WTC11 (cell line): ENCODE results near the gene CYP39A1. TPM values are rescaled to one million over a fixed set of nuclear protein-coding genes. Genes with fewer than 3 reads are reported as not detected.

ENCODE experiments used
- ATAC-seq: fragments of 200-7000 bp; cut with Tn5 transposase; 2 replicates; pipeline ENCODE4 v1.10.0; 2021; ENCODE audit warnings: mild to moderate bottlenecking, moderate library complexity
- CTCF ChIA-PET: fragments of 300-600 bp; sonication (Branson Sonifier 250); formaldehyde crosslinking; loops from one replicate; lab custom pipeline; 2021; ENCODE audit warnings: antibody characterized with exemption; lab: Charles Lee
- POLR2A ChIA-PET: fragments of 350-600 bp; sonication (Branson Sonifier 250); formaldehyde crosslinking; loops from one replicate; lab custom pipeline; 2021; ENCODE audit warnings: antibody characterized with exemption; lab: Charles Lee
- DNase-seq: peaks from one replicate; pipeline ENCODE4 v3.0.0; 2021; ENCODE audit warnings: low spot score
- H3K27ac Mint-ChIP-seq: 2 replicates; pipeline ENCODE4 v1.8.0; 2021; ENCODE audit warnings: mixed read lengths
- H3K27me3 Mint-ChIP-seq: 2 replicates; pipeline ENCODE4 v1.8.0; 2021; ENCODE audit warnings: low read depth, mild to moderate bottlenecking, moderate library complexity, mixed read lengths
- H3K36me3 Mint-ChIP-seq: 2 replicates; pipeline ENCODE4 v1.8.0; 2021; ENCODE audit warnings: mixed read lengths
- H3K4me1 Mint-ChIP-seq: 2 replicates; pipeline ENCODE4 v1.8.0; 2022; ENCODE audit warnings: mixed read lengths
- H3K4me3 Mint-ChIP-seq: 2 replicates; pipeline ENCODE4 v1.8.0; 2021; ENCODE audit warnings: mild to moderate bottlenecking, moderate library complexity, mixed read lengths
- H3K9me3 Mint-ChIP-seq: 2 replicates; pipeline ENCODE4 v1.8.0; 2021; ENCODE audit warnings: mixed read lengths
- ATF2 ChIP-seq: sonication (generic); formaldehyde crosslinking; IDR thresholded peaks from 2 replicates; pipeline ENCODE4 v1.8.1; 2022; ENCODE audit warnings: low read depth, missing genetic modification reagents, borderline replicate concordance
- ATF6 ChIP-seq: sonication (generic); formaldehyde crosslinking; IDR thresholded peaks from 2 replicates; pipeline ENCODE4 v1.8.1; 2023; ENCODE audit warnings: mild to moderate bottlenecking, missing genetic modification reagents
- ERG ChIP-seq: fragments of 250-450 bp; sonication (Bioruptor Pico); IDR thresholded peaks from 2 replicates; pipeline ENCODE4 v1.8.0; 2021; ENCODE audit warnings: mild to moderate bottlenecking
- ESRRA ChIP-seq: sonication (generic); formaldehyde crosslinking; IDR thresholded peaks from 2 replicates; pipeline ENCODE4 v1.8.1; 2022; ENCODE audit warnings: mild to moderate bottlenecking, missing genetic modification reagents, borderline replicate concordance
- FOXP4 ChIP-seq: sonication (generic); formaldehyde crosslinking; IDR thresholded peaks from 2 replicates; pipeline ENCODE4 v1.8.0; 2022; ENCODE audit warnings: mild to moderate bottlenecking, missing genetic modification reagents
- IRF1 ChIP-seq: sonication (generic); formaldehyde crosslinking; IDR thresholded peaks from 2 replicates; pipeline ENCODE4 v1.8.0; 2023; ENCODE audit warnings: missing genetic modification reagents
- JAZF1 ChIP-seq: fragments of 250-450 bp; sonication (Bioruptor Pico); IDR thresholded peaks from 2 replicates; pipeline ENCODE4 v1.9.0; 2021; ENCODE audit warnings: moderate library complexity, mild to moderate bottlenecking, inconsistent platforms
- MYBL2 ChIP-seq: sonication (generic); formaldehyde crosslinking; IDR thresholded peaks from 2 replicates; pipeline ENCODE4 v1.8.1; 2023; ENCODE audit warnings: mild to moderate bottlenecking, moderate library complexity, missing genetic modification reagents
- RELA ChIP-seq: sonication (generic); formaldehyde crosslinking; IDR thresholded peaks from 2 replicates; pipeline ENCODE4 v1.8.1; 2022; ENCODE audit warnings: missing genetic modification reagents, mild to moderate bottlenecking, borderline replicate concordance
- SMAD3 ChIP-seq: sonication (generic); formaldehyde crosslinking; IDR thresholded peaks from 2 replicates; pipeline ENCODE4 v1.8.0; 2022; ENCODE audit warnings: missing genetic modification reagents, mild to moderate bottlenecking, borderline replicate concordance
- STAT6 ChIP-seq: sonication (generic); formaldehyde crosslinking; conservative IDR thresholded peaks from 2 replicates; pipeline ENCODE4 v1.8.1; 2023; ENCODE audit warnings: mild to moderate bottlenecking, low read depth, missing genetic modification reagents, moderate library complexity
- TEAD4 ChIP-seq: sonication (generic); formaldehyde crosslinking; IDR thresholded peaks from 2 replicates; pipeline ENCODE4 v1.8.0; 2022; ENCODE audit warnings: mild to moderate bottlenecking, missing genetic modification reagents
- ZBTB21 ChIP-seq: sonication (generic); formaldehyde crosslinking; IDR thresholded peaks from 2 replicates; pipeline ENCODE4 v1.8.1; 2023; ENCODE audit warnings: mild to moderate bottlenecking, missing genetic modification reagents, borderline replicate concordance
- ZNF121 ChIP-seq: sonication (generic); formaldehyde crosslinking; IDR thresholded peaks from 2 replicates; pipeline ENCODE4 v1.8.0; 2023; ENCODE audit warnings: missing genetic modification reagents
- ZNF281 ChIP-seq: sonication (generic); formaldehyde crosslinking; IDR thresholded peaks from 2 replicates; pipeline ENCODE4 v1.8.0; 2023; ENCODE audit warnings: mild to moderate bottlenecking, missing genetic modification reagents
- ZNF671 ChIP-seq: fragments of 250-450 bp; sonication (Bioruptor Pico); IDR thresholded peaks from 2 replicates; pipeline ENCODE4 v1.8.0; 2021; ENCODE audit warnings: mild to moderate bottlenecking
- total RNA-seq: library from RNA; stranded (reverse); gene quantifications from 3 replicates; pipeline ENCODE4 v1.2.3, GENCODE V29; 2021

Gene CYP39A1
- total RNA-seq, 1 experiment from 2014 or later, result 1.6 TPM

GRCh38 chr6:46690911-46691451 is 38.4 kb upstream of the CYP39A1 start:
- ChIA-PET CTCF (no interaction called here), POLR2A (no interaction called here)
- Mint-ChIP-seq H3K27ac (no peak overlapping the region), H3K36me3 (no peaks in the 10 kb centered on the region), H3K27me3 (no peaks in the 10 kb centered on the region), H3K4me3 (no peak overlapping the region), H3K4me1 (no peaks in the 10 kb centered on the region), H3K9me3 (no peaks in the 10 kb centered on the region)
- ATAC-seq (no peak), DNase-seq (no peak)
- no peak for TF ChIP-seq ERG
- TF ChIP-seq ZBTB21, result no peak
- no peak for TF ChIP-seq ATF2
- no peak for TF ChIP-seq STAT6 (CRISPR knock-in tag)
- no peak for TF ChIP-seq MYBL2
- TF ChIP-seq ZNF121, result no peak
- no peak for TF ChIP-seq ZNF281 (CRISPR knock-in tag)
- no peak for TF ChIP-seq FOXP4 (CRISPR knock-in tag)
- no peak for TF ChIP-seq ZNF671 (CRISPR knock-in tag)
- no peak for TF ChIP-seq ATF6 (CRISPR knock-in tag)
- no peak for TF ChIP-seq ESRRA (CRISPR knock-in tag)
- no peak for TF ChIP-seq RELA
- no peak for TF ChIP-seq JAZF1 (CRISPR knock-in tag)
- no peak for TF ChIP-seq TEAD4 (CRISPR knock-in tag)
- TF ChIP-seq SMAD3 (CRISPR knock-in tag), result no peak
- TF ChIP-seq IRF1 (CRISPR knock-in tag), result no peak
